Esophagus muscularis mucosa (tissue), 4 donors: ENCODE results near the gene TM2D1. TPM values are rescaled to one million over a fixed set of nuclear protein-coding genes. Genes with fewer than 3 reads are reported as not detected.

Experiments
- DNase-seq: peaks from one replicate; pipeline ENCODE4 v3.0.0-alpha.2; 2017; ENCODE audit errors: extremely low spot score
- H3K27ac ChIP-seq, 4 donors: fragments of 200-600 bp; sonication (generic); replicated peaks in 1 of 4; 1 replicate in 3 of 4; 2 replicates in 1 of 4; pipeline ENCODE4 v1.5.1; 2016 to 2019; ENCODE audit warnings: mild to moderate bottlenecking in 1 of 4
- H3K27me3 ChIP-seq, 4 donors: fragments of 200-600 bp; sonication (generic); one replicate each; pipeline versions ENCODE4 v1.5.1 to v1.6.0; 2016 to 2019
- H3K36me3 ChIP-seq, 4 donors: fragments of 200-600 bp; sonication (generic); one replicate each; pipeline ENCODE4 v1.5.1; 2016 to 2019
- H3K4me1 ChIP-seq, 4 donors: fragments of 200-600 bp; sonication (generic); one replicate each; pipeline ENCODE4 v1.5.1; 2016 to 2019
- H3K4me3 ChIP-seq, 4 donors: fragments of 200-600 bp; sonication (generic); 1 replicate in 2 of 4; 2 replicates in 2 of 4; pipeline ENCODE4 v1.5.1; 2016 to 2019; ENCODE audit warnings: mild to moderate bottlenecking in 4 of 4, moderate library complexity in 1 of 4
- H3K9me3 ChIP-seq, 4 donors: fragments of 200-600 bp; sonication (generic); 1 replicate in 3 of 4; 2 replicates in 1 of 4; pipeline ENCODE4 v1.5.1; 2016 to 2019
- CTCF ChIP-seq, 3 experiments: fragments of 200-600 bp in 2 of 3; fragments of 450-650 bp in 1 of 3; sonication (generic) in 2 of 3; IDR thresholded peaks; one replicate each; pipeline ENCODE4 v1.5.1; 2017 to 2019; ENCODE audit warnings: antibody characterized with exemption in 3 of 3, mild to moderate bottlenecking in 2 of 3, moderate library complexity in 1 of 3
- EP300 ChIP-seq: sonication (generic); formaldehyde crosslinking; IDR thresholded peaks from one replicate; pipeline ENCODE4 v1.6.1; 2017; ENCODE audit warnings: antibody characterized with exemption
- POLR2A ChIP-seq: fragments of 450-650 bp; IDR thresholded peaks from one replicate; pipeline ENCODE4 v1.6.1; 2017; ENCODE audit warnings: antibody characterized with exemption, moderate library complexity, mild to moderate bottlenecking, low read depth
- POLR2AphosphoS5 ChIP-seq, 2 donors: sonication (generic); formaldehyde crosslinking; IDR thresholded peaks; one replicate each; pipeline ENCODE4 v1.6.1; 2017; ENCODE audit warnings: antibody characterized with exemption in 2 of 2
- WGBS: methylation state at CpG from one replicate; pipeline ENCODE4 v1.1.5; 2018; 5-methylcytosine and 5-hydroxymethylcytosine counted together
- intact Hi-C: fragments of 100-400 bp; cut with DNase I; formaldehyde crosslinking; loops from one replicate; pipeline ENCODE4 v1.15.1; 2023
- total RNA-seq, 4 donors: library from RNA; depleted of rRNA; stranded (reverse); fragments of >200 nt; gene quantifications; one replicate each; pipeline versions ENCODE4 v1.1.0 to v1.2.1, GENCODE V29; 2016

TM2D1 gene
- 10 to 100 TPM; 59.6 to 73.5 (median 66.3) TPM for total RNA-seq

DNA sequence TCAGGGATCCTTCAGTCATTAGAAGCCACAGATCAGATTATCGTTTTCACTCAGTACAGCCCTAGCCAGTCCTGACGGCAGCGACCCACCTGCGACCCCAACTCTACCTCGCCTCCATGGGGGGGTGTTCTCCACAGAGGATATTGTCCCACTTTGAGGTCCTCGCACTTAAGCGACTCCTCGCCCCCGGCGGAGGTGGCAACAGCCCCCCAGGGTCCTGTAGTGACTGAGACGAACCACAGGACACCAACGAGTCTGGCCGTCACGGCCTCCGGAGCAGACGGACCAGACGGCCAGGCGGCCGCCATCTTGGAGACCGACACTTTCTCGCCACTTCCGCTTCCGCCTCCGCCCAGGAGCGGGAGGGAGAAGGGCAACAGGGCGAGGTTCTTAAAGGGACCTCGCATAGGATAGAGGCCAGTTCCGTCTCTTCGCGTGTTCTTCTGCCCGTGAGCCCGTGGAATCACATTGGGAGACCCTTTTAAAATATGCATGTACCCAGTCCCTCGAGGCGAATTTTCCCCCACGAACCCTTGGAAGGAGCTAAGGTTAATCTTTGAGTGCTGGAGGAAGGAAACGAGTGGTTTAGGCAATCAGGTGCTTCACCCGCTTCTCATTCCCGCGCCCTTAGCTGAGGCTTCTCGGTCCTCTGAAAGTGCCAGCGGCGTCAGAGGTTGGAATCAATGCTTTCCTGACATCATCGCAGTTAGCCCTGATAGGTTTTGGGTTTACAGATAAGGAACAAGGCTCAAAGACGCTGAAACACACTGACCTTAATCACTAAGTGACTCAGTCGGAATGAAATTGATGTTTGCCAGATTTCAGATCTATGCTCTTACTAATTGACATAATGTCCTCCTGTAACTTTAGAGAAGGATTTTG lies at the start of gene TM2D1:
Gene TM2D1, minus strand, starts transcription at position 329 of the 882 bp plus-strand sequence. Its CDS starts 21 bp downstream, at position 308.
- H3K4me1 ChIP-seq = peaks cover 15 to 38% (median 30%) of the 10 kb centered on the region in 4 donors
- DNase-seq = peak; percentile 96
- 0% methylated on average over 33 of the region's 45 CpGs for WGBS
- peak within 1 kb of the TSS; percentile 74 to 96 (median 90) for H3K4me3 ChIP-seq
- peaks cover 0 to 18% (median 7%) of the 10 kb centered on the region in 4 donors for H3K36me3 ChIP-seq
- peak within 1 kb of the TSS; percentile 86 to 91 (median 90) for H3K27ac ChIP-seq
- H3K9me3 ChIP-seq = no peaks in the 10 kb centered on the region
- no peaks in the 10 kb centered on the region for H3K27me3 ChIP-seq
- TF ChIP-seq POLR2AphosphoS5 (IDR thresholded peaks at IDR 0.05) = peak; percentile 95 to 96
- no peak for TF ChIP-seq CTCF (IDR thresholded peaks at IDR 0.05)
- TF ChIP-seq POLR2A = peak; percentile 53
- TF ChIP-seq EP300 = no peak
- intact Hi-C loops = loop anchor here (10.0 kb wide), 2 partner anchors 270 to 710 kb away; partner anchors contain the start of gene USP1

- no peak for TF ChIP-seq CTCF (IDR thresholded peaks at IDR 0.05)
- TF ChIP-seq POLR2A = no peak
- no peak for TF ChIP-seq POLR2AphosphoS5 (IDR thresholded peaks at IDR 0.05)
- no peak for TF ChIP-seq EP300
- WGBS = 95% methylated on average over 1 of the region's 1 CpG
These were observed 45.2 kb upstream of the TM2D1 start for GRCh38 chr1:61770131-61770530.

GRCh38 chr1:61757950-61758349 lies 33.0 kb upstream of the TM2D1 start:
- H3K4me1 ChIP-seq = no peaks in the 10 kb centered on the region
- H3K9me3 ChIP-seq = no peaks in the 10 kb centered on the region
- H3K27me3 ChIP-seq = no peaks in the 10 kb centered on the region
- H3K36me3 ChIP-seq = peaks cover 0 to 1% (median under 1%) of the 10 kb centered on the region in 4 donors
- WGBS = 65% methylated on average over 2 of the region's 2 CpGs
- peak; percentile 53 for DNase-seq
- H3K27ac ChIP-seq = no peak overlapping the region
- H3K4me3 ChIP-seq = no peak overlapping the region
- intact Hi-C loops = no loop called here
- TF ChIP-seq EP300 (no peak), POLR2A (no peak), POLR2AphosphoS5 (IDR thresholded peaks at IDR 0.05) (no peak), CTCF (IDR thresholded peaks at IDR 0.05) (no peak)

More at GRCh38 chr1:61770131-61770530, 45.2 kb upstream of the TM2D1 start:
- Histone ChIP-seq H3K27me3 (no peaks in the 10 kb centered on the region), H3K36me3 (peaks cover 0 to 49% (median 29%) of the 10 kb centered on the region in 4 donors), H3K4me1 (no peaks in the 10 kb centered on the region), H3K9me3 (no peaks in the 10 kb centered on the region), H3K27ac (no peak overlapping the region), H3K4me3 (no peak overlapping the region)
- intact Hi-C loops = no loop called here
- DNase-seq = no peak

DNA sequence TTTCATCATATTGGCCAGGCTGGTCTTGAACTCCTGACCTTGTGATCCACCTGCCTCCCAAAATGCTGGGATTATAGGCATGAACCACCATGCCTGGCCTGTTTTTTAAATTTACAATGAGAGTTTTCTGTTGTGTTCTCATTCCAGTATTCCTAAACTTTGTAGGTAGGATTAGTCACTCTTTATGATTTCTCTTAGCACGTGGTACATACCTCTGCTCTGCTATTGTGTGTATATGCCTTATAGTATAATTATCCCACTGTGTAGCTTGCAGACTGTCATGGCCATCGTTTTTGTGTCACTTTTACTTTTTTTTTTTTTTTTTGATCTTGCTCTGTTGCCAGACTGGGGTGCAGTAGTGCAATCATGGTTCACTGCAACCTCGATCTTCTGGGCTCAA lies 31.8 kb upstream of the TM2D1 start:
- WGBS = 86% methylated on average over 3 of the region's 3 CpGs
- Histone ChIP-seq H3K27ac (no peak overlapping the region), H3K36me3 (no peaks in the 10 kb centered on the region), H3K27me3 (no peaks in the 10 kb centered on the region), H3K4me1 (no peaks in the 10 kb centered on the region), H3K9me3 (no peaks in the 10 kb centered on the region), H3K4me3 (no peak overlapping the region)
- intact Hi-C loops = no loop called here
- no peak for DNase-seq
- TF ChIP-seq POLR2A = no peak
- no peak for TF ChIP-seq POLR2AphosphoS5 (IDR thresholded peaks at IDR 0.05)
- TF ChIP-seq CTCF (IDR thresholded peaks at IDR 0.05) = no peak
- no peak for TF ChIP-seq EP300
